Neural progenitor cell (in vitro differentiated cells): ENCODE results near the gene ZNF516. TPM values are rescaled to one million over a fixed set of nuclear protein-coding genes. Genes with fewer than 3 reads are reported as not detected.

Experiments
- DNase-seq: peaks from one replicate; pipeline ENCODE4 v3.0.0-alpha.2; 2016; ENCODE audit warnings: low spot score
- H2AFZ ChIP-seq: fragments of 200-600 bp; sonication (generic); replicated peaks from 2 replicates; pipeline ENCODE4 v1.6.1; 2016; ENCODE audit warnings: antibody characterized with exemption
- H3F3A ChIP-seq: fragments of 200-600 bp; sonication (generic); 2 replicates; pipeline ENCODE4 v1.6.1; 2016; ENCODE audit warnings: antibody characterized with exemption, low read depth
- H3K27ac ChIP-seq: fragments of 200-600 bp; sonication (generic); 2 replicates; pipeline ENCODE4 v1.5.1; 2016; ENCODE audit warnings: mild to moderate bottlenecking
- H3K27me3 ChIP-seq: fragments of 200-600 bp; sonication (generic); 2 replicates; pipeline ENCODE4 v1.6.1; 2016; ENCODE audit warnings: mild to moderate bottlenecking, moderate library complexity
- H3K36me3 ChIP-seq: fragments of 200-600 bp; sonication (generic); 2 replicates; pipeline ENCODE4 v1.5.1; 2016
- H3K4me1 ChIP-seq: fragments of 200-600 bp; sonication (generic); 2 replicates; pipeline ENCODE4 v1.6.1; 2016; ENCODE audit warnings: mixed run types
- H3K4me2 ChIP-seq: fragments of 200-600 bp; sonication (generic); 2 replicates; pipeline ENCODE4 v1.6.1; 2016
- H3K4me3 ChIP-seq: fragments of 200-600 bp; sonication (generic); 2 replicates; pipeline ENCODE4 v1.5.1; 2016
- H3K79me2 ChIP-seq: fragments of 200-600 bp; sonication (generic); 2 replicates; pipeline ENCODE4 v1.6.1; 2016; ENCODE audit warnings: low read depth
- H3K9ac ChIP-seq: fragments of 200-600 bp; sonication (generic); 2 replicates; pipeline ENCODE4 v1.6.1; 2016
- H3K9me3 ChIP-seq: fragments of 200-600 bp; sonication (generic); 2 replicates; pipeline ENCODE4 v1.5.1; 2016; ENCODE audit warnings: low read depth
- H4K20me1 ChIP-seq: fragments of 200-600 bp; sonication (generic); 2 replicates; pipeline ENCODE4 v1.6.1; 2016; ENCODE audit warnings: low read depth
- H3K27ac Mint-ChIP-seq: 3 replicates; pipeline ENCODE4 v1.8.0; 2021; ENCODE audit warnings: mixed read lengths
- H3K27me3 Mint-ChIP-seq: 2 replicates; pipeline ENCODE4 v1.8.0; 2022; ENCODE audit warnings: low read depth, mild to moderate bottlenecking, inconsistent platforms, moderate library complexity, mixed read lengths; ENCODE audit not compliant: insufficient read depth
- H3K36me3 Mint-ChIP-seq: 3 replicates; pipeline ENCODE4 v1.8.0; 2021; ENCODE audit warnings: mixed read lengths
- H3K4me1 Mint-ChIP-seq: 3 replicates; pipeline ENCODE4 v1.8.0; 2021; ENCODE audit warnings: mixed read lengths
- H3K4me3 Mint-ChIP-seq: 3 replicates; pipeline ENCODE4 v1.8.0; 2021; ENCODE audit warnings: mild to moderate bottlenecking, moderate library complexity, mixed read lengths
- H3K9me3 Mint-ChIP-seq: 3 replicates; pipeline ENCODE4 v1.8.0; 2020; ENCODE audit warnings: mixed read lengths
- EZH2 ChIP-seq: fragments of 200-600 bp; sonication (generic); IDR thresholded peaks from 2 replicates; pipeline ENCODE4 v1.6.1; 2017; ENCODE audit warnings: antibody characterized with exemption, mild to moderate bottlenecking, moderate library complexity
- EZH2phosphoT487 ChIP-seq: fragments of 200-600 bp; sonication (generic); IDR thresholded peaks from 2 replicates; pipeline ENCODE4 v1.6.1; 2017; ENCODE audit warnings: antibody characterized with exemption
- total RNA-seq: library from RNA; depleted of rRNA; stranded (reverse); fragments of >200 nt; gene quantifications from 2 replicates; pipeline ENCODE4 v1.2.3, GENCODE V29; 2015; ENCODE audit warnings: low replicate concordance
- TF ChIP-seq, protein P1 (sequence below): fragments of 200-600 bp; sonication (generic); IDR thresholded peaks from 2 replicates; pipeline ENCODE4 v1.5.1; 2017; ENCODE audit warnings: antibody characterized with exemption, mild to moderate bottlenecking

Gene ZNF516
- total RNA-seq, 1 donor from 2014 or later = 45.5 TPM

GRCh38 chr18:76317136-76317535 lies 177.9 kb downstream of the ZNF516 start:
- Mint-ChIP-seq H3K27me3 (no peaks in the 10 kb centered on the region), H3K27ac (no peak overlapping the region), H3K9me3 (no peaks in the 10 kb centered on the region), H3K4me3 (no peak overlapping the region), H3K36me3 (no peaks in the 10 kb centered on the region), H3K4me1 (no peaks in the 10 kb centered on the region)
- Histone ChIP-seq H3K79me2 (no peaks in the 10 kb centered on the region), H3F3A (no peaks in the 10 kb centered on the region), H3K27ac (no peak overlapping the region), H3K9me3 (no peaks in the 10 kb centered on the region), H3K36me3 (no peaks in the 10 kb centered on the region), H2AFZ (no peak overlapping the region), H3K4me3 (no peak overlapping the region), H3K27me3 (no peaks in the 10 kb centered on the region), H4K20me1 (no peaks in the 10 kb centered on the region), H3K4me1 (no peaks in the 10 kb centered on the region), H3K9ac (no peak overlapping the region), H3K4me2 (no peak overlapping the region)
- TF ChIP-seq, protein P1, sequence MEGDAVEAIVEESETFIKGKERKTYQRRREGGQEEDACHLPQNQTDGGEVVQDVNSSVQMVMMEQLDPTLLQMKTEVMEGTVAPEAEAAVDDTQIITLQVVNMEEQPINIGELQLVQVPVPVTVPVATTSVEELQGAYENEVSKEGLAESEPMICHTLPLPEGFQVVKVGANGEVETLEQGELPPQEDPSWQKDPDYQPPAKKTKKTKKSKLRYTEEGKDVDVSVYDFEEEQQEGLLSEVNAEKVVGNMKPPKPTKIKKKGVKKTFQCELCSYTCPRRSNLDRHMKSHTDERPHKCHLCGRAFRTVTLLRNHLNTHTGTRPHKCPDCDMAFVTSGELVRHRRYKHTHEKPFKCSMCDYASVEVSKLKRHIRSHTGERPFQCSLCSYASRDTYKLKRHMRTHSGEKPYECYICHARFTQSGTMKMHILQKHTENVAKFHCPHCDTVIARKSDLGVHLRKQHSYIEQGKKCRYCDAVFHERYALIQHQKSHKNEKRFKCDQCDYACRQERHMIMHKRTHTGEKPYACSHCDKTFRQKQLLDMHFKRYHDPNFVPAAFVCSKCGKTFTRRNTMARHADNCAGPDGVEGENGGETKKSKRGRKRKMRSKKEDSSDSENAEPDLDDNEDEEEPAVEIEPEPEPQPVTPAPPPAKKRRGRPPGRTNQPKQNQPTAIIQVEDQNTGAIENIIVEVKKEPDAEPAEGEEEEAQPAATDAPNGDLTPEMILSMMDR = no peak
- TF ChIP-seq EZH2phosphoT487 (no peak), EZH2 (no peak)
- DNase-seq = no peak

GRCh38 chr18:76315722-76316230 lies 179.3 kb downstream of the ZNF516 start:
- H3K9me3 ChIP-seq = no peaks in the 10 kb centered on the region
- no peaks in the 10 kb centered on the region for H4K20me1 ChIP-seq
- H3K79me2 ChIP-seq = no peaks in the 10 kb centered on the region
- Mint-ChIP-seq H3K9me3 (no peaks in the 10 kb centered on the region), H3K36me3 (no peaks in the 10 kb centered on the region), H3K4me3 (no peak overlapping the region), H3K27ac (no peak overlapping the region), H3K27me3 (no peaks in the 10 kb centered on the region), H3K4me1 (no peaks in the 10 kb centered on the region)
- H3K27ac ChIP-seq = no peak overlapping the region
- H3K9ac ChIP-seq = no peak overlapping the region
- DNase-seq = no peak
- TF ChIP-seq EZH2 (no peak), EZH2phosphoT487 (no peak)
- TF ChIP-seq, protein P1 = no peak
- no peak overlapping the region for H3K4me3 ChIP-seq
- no peaks in the 10 kb centered on the region for H3K4me1 ChIP-seq
- H3K4me2 ChIP-seq = no peak overlapping the region
- H3K27me3 ChIP-seq = no peaks in the 10 kb centered on the region
- H3K36me3 ChIP-seq = no peaks in the 10 kb centered on the region
- H2AFZ ChIP-seq = no peak overlapping the region
- no peaks in the 10 kb centered on the region for H3F3A ChIP-seq

GRCh38 chr18:76314496-76314895 lies 180.5 kb downstream of the ZNF516 start:
- Mint-ChIP-seq H3K27me3 (no peaks in the 10 kb centered on the region), H3K27ac (no peak overlapping the region), H3K4me1 (no peaks in the 10 kb centered on the region), H3K36me3 (no peaks in the 10 kb centered on the region), H3K4me3 (no peak overlapping the region), H3K9me3 (no peaks in the 10 kb centered on the region)
- Histone ChIP-seq H3K9ac (no peak overlapping the region), H3K4me1 (no peaks in the 10 kb centered on the region), H3K27me3 (no peaks in the 10 kb centered on the region), H3K79me2 (no peaks in the 10 kb centered on the region), H3K4me2 (no peak overlapping the region), H3K27ac (no peak overlapping the region), H3K9me3 (no peaks in the 10 kb centered on the region), H2AFZ (no peak overlapping the region), H3F3A (no peaks in the 10 kb centered on the region), H4K20me1 (no peaks in the 10 kb centered on the region), H3K36me3 (no peaks in the 10 kb centered on the region), H3K4me3 (no peak overlapping the region)
- DNase-seq = no peak
- TF ChIP-seq EZH2phosphoT487 = no peak
- no peak for TF ChIP-seq EZH2
- TF ChIP-seq, protein P1 = no peak
